GM12878 (cell line): ENCODE data around the gene CAPZB. TPM values are rescaled to one million over a fixed set of nuclear protein-coding genes. Genes with fewer than 3 reads are reported as not detected.

Experiments
- ATAC-seq: fragments of 200-7000 bp; cut with Tn5 transposase; 3 replicates; pipeline ENCODE4 v1.9.1; 2020; ENCODE audit warnings: mild to moderate bottlenecking, moderate library complexity
- BruUV-seq: library from RNA; stranded (reverse); fragments of 400-500 nt; replicated peaks from 2 replicates; lab custom pipeline; 2021; lab: Mats Ljungman, UMichigan
- CTCF ChIA-PET: fragments of 300-600 bp; sonication (Branson Sonifier 250); formaldehyde crosslinking; extraction: SDS; loops from one replicate; lab custom pipeline; 2021; ENCODE audit warnings: inconsistent platforms; lab: Yijun Ruan, JAX
- POLR2A ChIA-PET: fragments of 350-600 bp; formaldehyde crosslinking; extraction: SDS; loops from one replicate; lab custom pipeline; 2021; ENCODE audit warnings: inconsistent platforms; lab: Charles Lee
- RAD21 ChIA-PET: fragments of 300-600 bp; sonication (Branson Sonifier 250); formaldehyde crosslinking; loops from one replicate; lab custom pipeline; 2023; ENCODE audit warnings: antibody characterized with exemption; ENCODE audit not compliant: unreplicated experiment; lab: Charles Lee
- SMC1A ChIA-PET: fragments of 300-600 bp; sonication (Branson Sonifier 250); formaldehyde crosslinking; loops from one replicate; lab custom pipeline; 2023; ENCODE audit not compliant: unreplicated experiment, uncharacterized antibody; lab: Charles Lee
- DNase-seq: peaks from one replicate; pipeline ENCODE4 v3.0.0-alpha.2; 2011; ENCODE audit warnings: low read depth, low spot score
- FAIRE-seq: peaks from 3 replicates; lab custom pipeline; 2011; peaks lifted over from hg19 to GRCh38; lab: Jason Lieb, UNC
- H2AFZ ChIP-seq: 2 replicates; pipeline ENCODE4 v1.6.0; 2011; ENCODE audit warnings: low read depth, low read length, control low read depth; ENCODE audit not compliant: control insufficient read depth
- H3K27ac ChIP-seq: 2 replicates; pipeline ENCODE4 v1.5.1; 2011; ENCODE audit warnings: control low read depth; ENCODE audit not compliant: control insufficient read depth, insufficient read depth
- H3K27me3 ChIP-seq, 2 experiments: replicated peaks in 1 of 2; 2 replicates each; pipeline versions ENCODE4 v1.6.0 to v1.6.1; 2011; ENCODE audit warnings: low read length in 1 of 2; ENCODE audit not compliant: control insufficient read depth in 2 of 2, insufficient read depth in 2 of 2
- H3K36me3 ChIP-seq, 2 experiments: 2 replicates each; pipeline ENCODE4 v1.5.1; 2011; ENCODE audit warnings: low read length in 1 of 2; ENCODE audit not compliant: control insufficient read depth in 2 of 2, insufficient read depth in 2 of 2
- H3K4me1 ChIP-seq: 2 replicates; pipeline ENCODE4 v1.6.1; 2011; ENCODE audit warnings: mild to moderate bottlenecking, low read length, moderate library complexity, mixed read lengths; ENCODE audit not compliant: control insufficient read depth, insufficient read depth
- H3K4me2 ChIP-seq: 2 replicates; pipeline ENCODE4 v1.6.0; 2011; ENCODE audit warnings: control low read depth; ENCODE audit not compliant: control insufficient read depth, insufficient read depth
- H3K4me3 ChIP-seq: fragments of 200-600 bp; sonication (generic); 2 replicates; pipeline ENCODE4 v1.5.1; 2016
- H3K79me2 ChIP-seq: 2 replicates; pipeline ENCODE4 v1.6.0; 2011; ENCODE audit warnings: low read length; ENCODE audit not compliant: control insufficient read depth, insufficient read depth
- H3K9ac ChIP-seq: 2 replicates; pipeline ENCODE4 v1.8.0; 2011; ENCODE audit warnings: low read length, control low read depth, mixed read lengths; ENCODE audit not compliant: control insufficient read depth, insufficient read depth
- H3K9me3 ChIP-seq: replicated peaks from 3 replicates; pipeline ENCODE4 v1.5.1; 2011; ENCODE audit warnings: mild to moderate bottlenecking, low read length; ENCODE audit not compliant: control insufficient read depth, insufficient read depth
- H4K20me1 ChIP-seq: 2 replicates; pipeline ENCODE4 v1.6.0; 2011; ENCODE audit not compliant: control insufficient read depth, insufficient read depth
- POLR2AphosphoS5 ChIP-seq: IDR thresholded peaks from 2 replicates; pipeline ENCODE4 v1.6.1; 2011; ENCODE audit warnings: mild to moderate bottlenecking, low read length, inconsistent platforms
- TARDBP ChIP-seq: IDR thresholded peaks from 2 replicates; pipeline ENCODE4 v1.6.1; 2016; ENCODE audit warnings: borderline replicate concordance
- WRNIP1 ChIP-seq: IDR thresholded peaks from 2 replicates; pipeline ENCODE4 v1.6.1; 2011; ENCODE audit warnings: low read depth, low read length, improper control_type of control experiment, borderline replicate concordance
- WGBS: methylation state at CpG from one replicate; pipeline ENCODE4 v1.1.6; 2016; ENCODE audit warnings: low lambda C conversion rate; ENCODE audit not compliant: insufficient replicate concordance, insufficient coverage; ENCODE audit errors: missing lambda C conversion rate; 5-methylcytosine and 5-hydroxymethylcytosine counted together
- in situ Hi-C: fragments of 300-500 bp; cut with MboI; formaldehyde crosslinking; loops from 9 replicates; pipeline ENCODE4 v1.14.3; 2018; ENCODE audit warnings: mixed read lengths
- intact Hi-C: fragments of 100-400 bp; cut with micrococcal nuclease; formaldehyde crosslinking; loops from one replicate; pipeline ENCODE4 v1.14.2; 2022; ENCODE audit not compliant: unreplicated experiment
- polyA plus RNA-seq, 11 experiments: library from polyadenylated mRNA; depleted of rRNA in 4 of 11; unstranded in 6 of 11; stranded (reverse) in 5 of 11; fragments of >200 nt; fragmentation: Nextera tagmentation in 4 of 11; fragmentation: Illumina TruSeq in 1 of 11; extraction: Ambion mirVana in 4 of 11; extraction: Trizol in 1 of 11; gene quantifications; 1 replicate in 1 of 11; 2 replicates in 10 of 11; pipeline versions ENCODE4 v1.2.1 to v1.2.3, GENCODE V29; 2011 to 2016; ENCODE audit warnings: inconsistent platforms in 2 of 11, missing spikeins in 2 of 11, low read depth in 1 of 11
- total RNA-seq, 4 experiments: library from RNA; depleted of rRNA in 3 of 4; stranded (reverse); fragments of >200 nt in 3 of 4; fragmentation: Illumina TruSeq in 1 of 4; extraction: Trizol in 1 of 4; gene quantifications; 2 replicates each; pipeline versions ENCODE4 v1.2.1 to v1.2.3, GENCODE V29; 2013 to 2021
- TF ChIP-seq, protein P1 (sequence below): fragments of 450-650 bp; IDR thresholded peaks from 2 replicates; pipeline ENCODE4 v1.6.1; 2016; ENCODE audit warnings: mild to moderate bottlenecking

CAPZB gene
- total and polyA plus RNA-seq, 10 of the 15 experiments (the other 5 are each of a cell fraction or from before 2014, with no cell fraction given), result 104 to 454 (median 213) TPM

DNA sequence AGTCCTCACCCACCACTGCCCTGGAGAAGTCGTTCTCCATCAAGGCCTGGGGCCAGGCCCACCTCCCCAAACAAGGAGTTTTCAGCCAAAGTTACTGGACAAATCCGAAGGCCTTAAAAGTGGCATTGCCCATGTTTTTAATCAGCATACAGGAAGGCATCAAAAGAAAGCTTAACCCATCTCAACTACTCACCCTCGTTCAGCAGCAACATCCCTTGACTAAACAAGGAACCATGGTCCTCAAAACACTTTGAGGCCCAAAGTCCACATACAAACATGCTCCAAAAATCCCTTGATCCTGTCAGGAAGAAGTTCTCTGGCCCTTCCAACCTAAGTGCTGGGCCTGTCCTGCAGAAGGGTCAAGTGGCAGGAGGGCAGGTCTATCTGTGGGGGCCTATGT lies 1.6 kb downstream of the CAPZB start:
- WGBS, result 0% methylated on average over 3 of the region's 3 CpGs
- H3K9ac ChIP-seq, result peak overlapping the region; percentile 99

More for the DNA sequence above, 1.6 kb downstream of the CAPZB start:
- FAIRE-seq, result no peak
- ATAC-seq, result no peak
- CTCF ChIA-PET, result interaction anchor here (0.9 to 2.8 kb wide), 3 partner anchors 15 to 98 kb away, joined by 3 to 15 read pairs (median 8); no protein-coding TSS in a partner anchor
- H3K4me3 ChIP-seq, result peak overlapping the region; percentile 99
- H3K4me2 ChIP-seq, result peak overlapping the region; percentile 92
- no peaks in the 10 kb centered on the region for H3K9me3 ChIP-seq
- RAD21 ChIA-PET, result interaction anchor here (0.7 to 1.5 kb wide), 5 partner anchors 13 to 179 kb away, joined by 3 to 6 read pairs (median 3); no protein-coding TSS in a partner anchor
- H2AFZ ChIP-seq, result no peak overlapping the region
- H3K27ac ChIP-seq, result peak overlapping the region; percentile 96
- intact Hi-C loops (loop anchor here (10.0 kb wide), 1 partner anchor 169 kb away; the partner anchor contains the start of genes AKR7A2 and SLC66A1), in situ Hi-C loops (no loop called here)
- peaks cover 79% of the 10 kb centered on the region for H3K79me2 ChIP-seq
- no peak for DNase-seq
- BruUV-seq, result no TSS peak
- H3K4me1 ChIP-seq, result peaks cover 36% of the 10 kb centered on the region
- no peaks in the 10 kb centered on the region for H3K27me3 ChIP-seq
- H4K20me1 ChIP-seq, result peaks cover 15% of the 10 kb centered on the region
- peaks cover 2 to 3% of the 10 kb centered on the region in 2 experiments; a peak in 3 of 4 replicates for H3K36me3 ChIP-seq
- TF ChIP-seq TARDBP (no peak), POLR2AphosphoS5 (0 out of 2 replicates have a peak, but pooled peaks have one; percentile 36), WRNIP1 (0 out of 2 replicates have a peak, but pooled peaks have one; percentile 41)
- TF ChIP-seq, protein P1, sequence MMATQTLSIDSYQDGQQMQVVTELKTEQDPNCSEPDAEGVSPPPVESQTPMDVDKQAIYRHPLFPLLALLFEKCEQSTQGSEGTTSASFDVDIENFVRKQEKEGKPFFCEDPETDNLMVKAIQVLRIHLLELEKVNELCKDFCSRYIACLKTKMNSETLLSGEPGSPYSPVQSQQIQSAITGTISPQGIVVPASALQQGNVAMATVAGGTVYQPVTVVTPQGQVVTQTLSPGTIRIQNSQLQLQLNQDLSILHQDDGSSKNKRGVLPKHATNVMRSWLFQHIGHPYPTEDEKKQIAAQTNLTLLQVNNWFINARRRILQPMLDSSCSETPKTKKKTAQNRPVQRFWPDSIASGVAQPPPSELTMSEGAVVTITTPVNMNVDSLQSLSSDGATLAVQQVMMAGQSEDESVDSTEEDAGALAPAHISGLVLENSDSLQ, result 0 out of 2 replicates have a peak, but pooled peaks have one; percentile 2
- POLR2A ChIA-PET, result interaction anchor here (1.3 to 2.2 kb wide), 4 partner anchors 10 to 113 kb away, joined by 4 to 16 read pairs (median 8); a partner anchor contains a TSS
- SMC1A ChIA-PET, result interaction anchor here (0.6 to 5.8 kb wide), 8 partner anchors 13 to 265 kb away, joined by 3 to 61 read pairs (median 3); a partner anchor contains a TSS
